Loucy (cell line): ENCODE measurements around the gene F2RL1.

Source experiments
- H2AFZ ChIP-seq: fragments of 200-600 bp; sonication (generic); 2 replicates; pipeline ENCODE4 v1.6.0; 2016; ENCODE audit warnings: antibody characterized with exemption, mild to moderate bottlenecking, low read length, moderate library complexity
- H3F3A ChIP-seq: fragments of 200-600 bp; 2 replicates; pipeline ENCODE4 v1.6.0; 2016; ENCODE audit warnings: antibody characterized with exemption, low read depth, mild to moderate bottlenecking
- H3K27me3 ChIP-seq: fragments of 200-600 bp; sonication (generic); 2 replicates; pipeline ENCODE4 v1.6.1; 2014; ENCODE audit warnings: low read length, mild to moderate bottlenecking; ENCODE audit not compliant: insufficient read depth, poor library complexity, severe bottlenecking
- H3K36me3 ChIP-seq: fragments of 200-600 bp; sonication (generic); 2 replicates; pipeline ENCODE4 v1.6.1; 2016; ENCODE audit warnings: low read length; ENCODE audit not compliant: insufficient read depth
- H3K4me1 ChIP-seq: fragments of 200-600 bp; sonication (generic); 2 replicates; pipeline ENCODE4 v1.5.1; 2014; ENCODE audit warnings: low read length, mild to moderate bottlenecking; ENCODE audit not compliant: insufficient read depth, poor library complexity, severe bottlenecking
- H3K4me2 ChIP-seq: fragments of 200-600 bp; sonication (generic); 2 replicates; pipeline ENCODE4 v1.6.0; 2014; ENCODE audit warnings: antibody characterized with exemption, low read length, low read depth, mild to moderate bottlenecking; ENCODE audit not compliant: poor library complexity, severe bottlenecking
- H3K4me3 ChIP-seq: fragments of 200-600 bp; sonication (generic); 2 replicates; pipeline ENCODE4 v1.5.1; 2014; ENCODE audit warnings: low read length, mild to moderate bottlenecking, mixed read lengths; ENCODE audit not compliant: poor library complexity, severe bottlenecking
- H3K79me2 ChIP-seq: fragments of 200-600 bp; sonication (generic); 2 replicates; pipeline ENCODE4 v1.6.1; 2014; ENCODE audit warnings: low read length; ENCODE audit not compliant: insufficient read depth
- H3K9ac ChIP-seq: fragments of 200-600 bp; sonication (generic); 2 replicates; pipeline ENCODE4 v1.6.0; 2014; ENCODE audit warnings: mild to moderate bottlenecking, low read depth, low read length, moderate library complexity; ENCODE audit not compliant: poor library complexity, severe bottlenecking
- H3K9me2 ChIP-seq: fragments of 200-600 bp; sonication (generic); replicated peaks from 2 replicates; pipeline ENCODE4 v1.6.1; 2016; ENCODE audit warnings: low read depth, low read length, mixed read lengths
- H3K9me3 ChIP-seq: fragments of 200-600 bp; sonication (generic); 2 replicates; pipeline ENCODE4 v1.6.1; 2014; ENCODE audit warnings: mild to moderate bottlenecking, antibody characterized with exemption, low read length, low read depth; ENCODE audit not compliant: insufficient read depth
- H4K20me1 ChIP-seq: fragments of 200-600 bp; sonication (generic); 2 replicates; pipeline ENCODE4 v1.6.0; 2014; ENCODE audit warnings: antibody characterized with exemption, low read length, mild to moderate bottlenecking; ENCODE audit not compliant: insufficient read depth, poor library complexity, severe bottlenecking
- CTCF ChIP-seq: fragments of 200-600 bp; sonication (generic); conservative IDR thresholded peaks from 2 replicates; pipeline ENCODE4 v1.5.1; 2014; ENCODE audit warnings: mild to moderate bottlenecking, antibody characterized with exemption, low read length
- EZH2phosphoT487 ChIP-seq: fragments of 200-600 bp; IDR thresholded peaks from 2 replicates; pipeline ENCODE4 v1.6.1; 2018; ENCODE audit warnings: antibody characterized with exemption, mild to moderate bottlenecking, moderate library complexity, borderline replicate concordance

Gene F2RL1

DNA sequence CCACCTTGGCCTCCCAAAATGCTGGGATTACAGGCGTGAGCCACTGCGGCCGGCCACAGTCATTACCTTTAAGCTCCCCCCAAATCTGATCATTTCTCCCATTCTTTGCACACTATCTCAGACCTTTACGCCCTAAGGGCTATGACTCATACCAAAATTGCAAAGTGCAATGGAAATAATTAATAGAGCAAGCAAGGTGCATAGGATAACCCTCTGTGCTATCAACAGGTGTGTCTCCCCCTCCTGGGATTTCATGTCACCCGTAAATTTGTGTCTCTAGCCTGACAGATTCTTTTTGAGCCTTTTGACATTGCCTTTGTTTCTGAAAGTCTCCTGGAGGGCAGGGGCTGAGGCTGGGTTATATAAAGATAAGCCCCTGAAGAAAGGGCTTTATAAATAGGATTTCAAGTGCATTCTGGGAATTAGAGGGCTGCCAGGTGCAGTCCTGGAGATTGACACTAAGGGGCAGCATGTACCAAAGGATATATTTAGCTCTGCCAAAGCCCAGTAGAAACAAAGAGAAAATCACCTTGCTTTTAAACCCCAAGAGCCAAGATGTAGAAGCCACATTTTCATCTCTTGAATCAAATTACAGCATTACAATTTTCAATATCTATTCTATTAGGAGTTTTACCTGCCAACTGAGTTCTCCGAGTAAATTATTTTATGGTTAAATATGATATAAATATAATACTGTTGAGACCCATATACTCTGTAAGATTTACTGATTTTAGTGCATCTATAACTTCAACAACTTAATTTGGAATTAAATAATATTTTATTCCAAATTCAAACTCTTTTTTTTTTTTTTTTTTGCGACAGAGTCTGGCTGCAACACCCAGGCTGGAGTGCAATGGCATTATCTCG, 49.2 kb downstream of the F2RL1 start:
- Histone ChIP-seq H3K9me3 (no peaks in the 10 kb centered on the region), H3K9ac (no peak overlapping the region), H4K20me1 (no peaks in the 10 kb centered on the region), H3K4me3 (no peak overlapping the region), H3K79me2 (no peaks in the 10 kb centered on the region), H3K36me3 (no peaks in the 10 kb centered on the region), H3F3A (no peaks in the 10 kb centered on the region), H2AFZ (0 out of 2 replicates have a peak overlapping the region, but pooled peaks have one; percentile 37), H3K9me2 (no peaks in the 10 kb centered on the region), H3K4me2 (no peak overlapping the region), H3K27me3 (no peaks in the 10 kb centered on the region), H3K4me1 (peaks cover 2% of the 10 kb centered on the region)
- peak; percentile 94 for TF ChIP-seq CTCF
- TF ChIP-seq EZH2phosphoT487, result no peak

GRCh38 chr5:76870046-76870445, 51.2 kb downstream of the F2RL1 start:
- Histone ChIP-seq H3K9me2 (no peaks in the 10 kb centered on the region), H3K79me2 (no peaks in the 10 kb centered on the region), H3K4me3 (no peak overlapping the region), H3K9me3 (no peaks in the 10 kb centered on the region), H3K4me2 (no peak overlapping the region), H2AFZ (no peak overlapping the region), H3K9ac (no peak overlapping the region), H3K36me3 (no peaks in the 10 kb centered on the region), H3K4me1 (peaks cover 8% of the 10 kb centered on the region), H3F3A (no peaks in the 10 kb centered on the region), H3K27me3 (no peaks in the 10 kb centered on the region), H4K20me1 (no peaks in the 10 kb centered on the region)
- TF ChIP-seq CTCF (no peak), EZH2phosphoT487 (no peak)

DNA sequence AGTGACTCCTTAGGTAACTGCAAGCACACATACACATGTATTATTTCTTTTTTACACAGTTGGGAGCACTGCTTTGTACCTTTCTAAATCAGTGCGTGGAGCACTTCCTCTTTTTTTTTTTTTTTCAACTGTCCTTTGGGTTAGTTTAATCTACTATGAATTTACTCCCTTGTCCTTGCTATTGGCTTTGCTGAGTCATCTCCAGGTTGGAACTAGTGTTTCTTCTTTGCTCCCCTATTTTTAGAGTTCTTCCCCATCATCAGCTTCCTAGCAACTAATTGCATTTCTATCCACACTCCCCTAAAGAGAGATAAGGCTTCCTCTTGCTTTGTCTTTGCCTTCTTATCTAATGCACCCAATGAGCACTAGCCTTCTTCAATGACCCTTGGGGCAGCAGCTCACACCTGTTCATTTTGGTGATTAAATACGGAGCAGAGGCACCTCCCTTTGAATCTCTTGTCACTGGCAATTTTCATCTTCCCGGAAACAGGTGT, 55.3 kb downstream of the F2RL1 start:
- no peaks in the 10 kb centered on the region for H3K36me3 ChIP-seq
- no peak overlapping the region for H3K9ac ChIP-seq
- H3K4me3 ChIP-seq, result no peak overlapping the region
- H3K79me2 ChIP-seq, result no peaks in the 10 kb centered on the region
- H3K4me2 ChIP-seq, result no peak overlapping the region
- no peaks in the 10 kb centered on the region for H4K20me1 ChIP-seq
- H3K4me1 ChIP-seq, result peaks cover 6% of the 10 kb centered on the region
- H3K27me3 ChIP-seq, result no peaks in the 10 kb centered on the region
- no peak overlapping the region for H2AFZ ChIP-seq
- no peaks in the 10 kb centered on the region for H3K9me2 ChIP-seq
- H3F3A ChIP-seq, result no peaks in the 10 kb centered on the region
- H3K9me3 ChIP-seq, result no peaks in the 10 kb centered on the region
- TF ChIP-seq CTCF (no peak), EZH2phosphoT487 (no peak)
